Heart right ventricle (tissue), 16 donors: ENCODE measurements around the gene AAR2. TPM values are rescaled to one million over a fixed set of nuclear protein-coding genes. Genes with fewer than 3 reads are reported as not detected.

ENCODE experiments used
- ATAC-seq, 8 donors: fragments of 200-7000 bp; cut with Tn5 transposase; one replicate each; pipeline ENCODE4 v1.9.1; 2020; ENCODE audit warnings: mild to moderate bottlenecking in 8 of 8, moderate library complexity in 8 of 8, moderate number of reproducible peaks in 1 of 8
- DNase-seq, 2 donors: peaks; one replicate each; pipeline ENCODE4 v3.0.0-alpha.2; 2020
- H3K27ac ChIP-seq, 10 donors: fragments of 200-600 bp; sonication (generic) in 2 of 10; one replicate each; pipeline versions ENCODE4 v1.5.0 to v1.8.0; 2020 to 2022; ENCODE audit warnings: mild to moderate bottlenecking in 3 of 10
- H3K27me3 ChIP-seq, 7 donors: fragments of 200-600 bp; one replicate each; pipeline ENCODE4 v1.8.0; 2021 to 2022; ENCODE audit warnings: mild to moderate bottlenecking in 2 of 7
- H3K36me3 ChIP-seq, 9 donors: fragments of 200-600 bp; sonication (generic) in 1 of 9; one replicate each; pipeline versions ENCODE4 v1.5.0 to v1.8.0; 2020 to 2022; ENCODE audit warnings: mild to moderate bottlenecking in 2 of 9
- H3K4me1 ChIP-seq, 9 donors: fragments of 200-600 bp; sonication (generic) in 1 of 9; one replicate each; pipeline versions ENCODE4 v1.5.0 to v1.8.0; 2020 to 2022; ENCODE audit warnings: mild to moderate bottlenecking in 4 of 9
- H3K4me3 ChIP-seq, 10 donors: fragments of 200-600 bp; sonication (generic) in 2 of 10; one replicate each; pipeline versions ENCODE4 v1.5.0 to v1.8.0; 2020 to 2022; ENCODE audit warnings: mild to moderate bottlenecking in 7 of 10, moderate library complexity in 2 of 10
- H3K9me3 ChIP-seq, 11 donors: fragments of 200-600 bp in 10 of 11; sonication (generic) in 2 of 11; one replicate each; pipeline versions ENCODE4 v1.5.0 to v1.8.0; 2013 to 2022; ENCODE audit warnings: mild to moderate bottlenecking in 2 of 11, control low read depth in 1 of 11, moderate library complexity in 1 of 11
- WGBS, 2 donors: extraction: QIAGEN DNeasy Blood & Tissue Kit; methylation state at CpG; one replicate each; pipeline ENCODE4 v1.1.7; 2013; ENCODE audit warnings: inconsistent platforms in 1 of 2; 5-methylcytosine and 5-hydroxymethylcytosine counted together
- intact Hi-C, 10 donors: fragments of 100-400 bp; cut with DNase I; formaldehyde crosslinking; loops; one replicate each; pipeline versions ENCODE4 v1.11.1 to v1.14.2; 2022
- polyA plus RNA-seq, 2 donors: library from polyadenylated mRNA; stranded (reverse); fragments of 200-250 nt; gene quantifications; one replicate each; pipeline ENCODE4 v1.2.3, GENCODE V29; 2013
- total RNA-seq, 10 donors: library from RNA; stranded (reverse); fragmentation: NEBNext Ultra II Directional in 3 of 10; extraction: Animal tissue kit (Norgen Biotek cat#: 25700) in 3 of 10; gene quantifications; one replicate each; pipeline versions ENCODE4 v1.2.1 to v1.2.4, GENCODE V29; 2021 to 2023
- TF ChIP-seq, protein P1 (sequence below), 9 donors: fragments of 200-600 bp; sonication (generic) in 2 of 9; IDR thresholded peaks; one replicate each; pipeline versions ENCODE4 v1.5.0 to v1.8.0; 2021 to 2022; ENCODE audit warnings: antibody characterized with exemption in 9 of 9, mild to moderate bottlenecking in 5 of 9, moderate library complexity in 1 of 9
- donor health status: Arrhythmogenic right ventricular cardiomyopathy.
- donor health status: ischemic (EF 13 %, LVEDD 7.1; RV severe dilation, severe dysfunction).
- donor health status: healthy with polysubstance abuse.
- donor health status: DM: no; HTN: yes; CAD: no.
- donor health status: DM: no; HTN: no; CAD: no.
- donor health status: ischemic (EF 25% LVEDD 6.9; RV normal size, moderate dysfunction).
- donor health status: ischemic (EF 25% LVEDD 5.7; RV mildly dilated, moderate dysfunction).
- donor health status: healthy.
- donor health status: DM: yes; HTN: yes; CAD: no.
- donor health status: Ischemic cardiomyopathy.
- donor health status: ischemic (EF 35%, LVEDD 5.7; RV mildly dilated, moderate dysfunction).
- donor health status: nonischemic (EF 11% LVEDD 7.7; RV severe dilation, severe dysfunction).
- donor health status: DM: yes; HTN: yes; CAD: no.
- donor health status: PGD.
- donor health status: ischemic (EF 29% LVEDD 5.4; RV normal size, mild dysfunction).
- donor health status: nonischemic (EF 23%, LVEDD 6.1; RV moderate dilation, normal function).

AAR2 gene
- total and polyA plus RNA-seq, 12 donors, result 7.8 to 22.7 (median 15.2) TPM

DNA sequence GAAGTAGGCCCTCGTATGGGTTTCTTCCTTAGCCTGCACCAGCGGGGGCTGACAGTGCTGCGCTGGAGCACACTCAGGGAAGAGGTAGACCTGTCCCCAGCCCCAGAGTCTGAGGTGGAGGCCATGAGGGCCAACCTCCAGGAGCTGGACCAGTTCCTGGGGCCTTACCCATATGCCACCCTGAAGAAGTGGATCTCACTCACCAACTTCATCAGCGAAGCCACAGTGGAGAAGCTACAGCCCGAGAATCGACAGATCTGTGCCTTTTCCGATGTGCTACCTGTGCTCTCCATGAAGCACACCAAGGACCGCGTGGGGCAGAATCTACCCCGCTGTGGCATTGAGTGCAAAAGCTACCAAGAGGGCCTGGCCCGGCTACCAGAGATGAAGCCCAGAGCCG, 3.8 kb downstream of the AAR2 start:
- Histone ChIP-seq H3K4me3 (no peak overlapping the region), H3K9me3 (no peaks in the 10 kb centered on the region), H3K36me3 (peaks cover 0 to 65% (median 22%) of the 10 kb centered on the region in 9 donors), H3K27me3 (no peaks in the 10 kb centered on the region), H3K4me1 (peaks cover 0 to 38% (median 22%) of the 10 kb centered on the region in 9 donors), H3K27ac (no peak overlapping the region)
- intact Hi-C loops, result no loop called here
- no peak for DNase-seq
- TF ChIP-seq, protein P1, sequence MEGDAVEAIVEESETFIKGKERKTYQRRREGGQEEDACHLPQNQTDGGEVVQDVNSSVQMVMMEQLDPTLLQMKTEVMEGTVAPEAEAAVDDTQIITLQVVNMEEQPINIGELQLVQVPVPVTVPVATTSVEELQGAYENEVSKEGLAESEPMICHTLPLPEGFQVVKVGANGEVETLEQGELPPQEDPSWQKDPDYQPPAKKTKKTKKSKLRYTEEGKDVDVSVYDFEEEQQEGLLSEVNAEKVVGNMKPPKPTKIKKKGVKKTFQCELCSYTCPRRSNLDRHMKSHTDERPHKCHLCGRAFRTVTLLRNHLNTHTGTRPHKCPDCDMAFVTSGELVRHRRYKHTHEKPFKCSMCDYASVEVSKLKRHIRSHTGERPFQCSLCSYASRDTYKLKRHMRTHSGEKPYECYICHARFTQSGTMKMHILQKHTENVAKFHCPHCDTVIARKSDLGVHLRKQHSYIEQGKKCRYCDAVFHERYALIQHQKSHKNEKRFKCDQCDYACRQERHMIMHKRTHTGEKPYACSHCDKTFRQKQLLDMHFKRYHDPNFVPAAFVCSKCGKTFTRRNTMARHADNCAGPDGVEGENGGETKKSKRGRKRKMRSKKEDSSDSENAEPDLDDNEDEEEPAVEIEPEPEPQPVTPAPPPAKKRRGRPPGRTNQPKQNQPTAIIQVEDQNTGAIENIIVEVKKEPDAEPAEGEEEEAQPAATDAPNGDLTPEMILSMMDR (IDR thresholded peaks at IDR 0.05), result no peak
- ATAC-seq, result no peak
- 93 to 94% methylated on average over 12 of the region's 12 CpGs for WGBS, 2 donors

- H3K4me1 ChIP-seq, result peaks cover 0 to 30% (median 18%) of the 10 kb centered on the region in 9 donors
- ATAC-seq (no peak), DNase-seq (no peak)
- 90 to 91% methylated on average over 4 of the region's 4 CpGs for WGBS, 2 donors
- no peak overlapping the region for H3K27ac ChIP-seq
- no peak overlapping the region for H3K4me3 ChIP-seq
- intact Hi-C loops, result no loop called here
- peaks cover 0 to 81% (median 33%) of the 10 kb centered on the region in 9 donors for H3K36me3 ChIP-seq
- no peaks in the 10 kb centered on the region for H3K27me3 ChIP-seq
- no peaks in the 10 kb centered on the region for H3K9me3 ChIP-seq
- TF ChIP-seq, protein P1 (IDR thresholded peaks at IDR 0.05), result no peak
Measured at GRCh38 chr20:36241678-36242077, 5.4 kb downstream of the AAR2 start.

DNA sequence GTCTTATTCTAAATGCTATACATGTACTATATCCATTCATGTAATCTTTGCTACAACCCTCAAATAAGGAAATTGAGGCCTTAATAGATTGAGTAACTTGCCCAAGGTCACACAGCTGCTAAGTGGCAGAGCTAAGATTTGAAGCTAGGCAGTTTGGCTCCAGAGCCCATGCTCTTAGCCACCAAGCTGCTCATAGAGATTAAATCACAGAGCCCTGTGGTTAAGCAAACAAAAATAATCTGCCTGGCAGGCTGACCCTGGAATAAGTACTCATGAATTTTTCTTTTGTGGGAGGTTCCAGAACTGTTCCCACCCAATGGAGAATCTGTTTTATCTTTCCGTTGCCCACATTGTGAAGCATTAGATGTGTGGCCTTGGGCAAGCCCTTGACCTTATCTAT, 7.4 kb downstream of the AAR2 start:
- 58 to 64% methylated on average over 1 of the region's 1 CpG for WGBS, 2 donors
- DNase-seq (no peak), ATAC-seq (peak in 1 of 8 donors; percentile 27)
- H3K9me3 ChIP-seq, result no peaks in the 10 kb centered on the region
- TF ChIP-seq, protein P1 (IDR thresholded peaks at IDR 0.05), result no peak
- peaks cover 0 to 10% (median 0%) of the 10 kb centered on the region in 9 donors for H3K4me1 ChIP-seq
- peaks cover 0 to 100% (median 47%) of the 10 kb centered on the region in 9 donors for H3K36me3 ChIP-seq
- no peak overlapping the region for H3K4me3 ChIP-seq
- peak overlapping the region in 1 of 10 donors; percentile 5 for H3K27ac ChIP-seq
- no peaks in the 10 kb centered on the region for H3K27me3 ChIP-seq
- intact Hi-C loops, result no loop called here

GRCh38 chr20:36246401-36246800, 10.1 kb downstream of the AAR2 start:
- Histone ChIP-seq H3K4me1 (peaks cover 0 to 7% (median 0%) of the 10 kb centered on the region in 9 donors), H3K36me3 (peaks cover 0 to 100% (median 44%) of the 10 kb centered on the region in 9 donors), H3K4me3 (no peak overlapping the region), H3K9me3 (no peaks in the 10 kb centered on the region), H3K27me3 (no peaks in the 10 kb centered on the region), H3K27ac (no peak overlapping the region)
- DNase-seq (no peak), ATAC-seq (no peak)
- 82% methylated on average over 4 of the region's 4 CpGs for WGBS, 2 donors
- intact Hi-C loops, result no loop called here
- TF ChIP-seq, protein P1 (IDR thresholded peaks at IDR 0.05), result no peak
